Astrocyte (in vitro differentiated cells and primary cell): Measurements from ENCODE around the gene DRP2. TPM values are rescaled to one million over a fixed set of nuclear protein-coding genes. Genes with fewer than 3 reads are reported as not detected.

ENCODE experiments used
- DNase-seq: peaks from one replicate; pipeline ENCODE4 v3.0.0-alpha.2; 2010; ENCODE audit warnings: low read depth
- FAIRE-seq: peaks from 2 replicates; lab custom pipeline; 2011; peaks lifted over from hg19 to GRCh38; lab: Jason Lieb, UNC
- H2AFZ ChIP-seq: 2 replicates; pipeline ENCODE4 v1.6.0; 2012; ENCODE audit warnings: low read depth, low read length, inconsistent platforms
- H3K27ac ChIP-seq: 2 replicates; pipeline ENCODE4 v1.5.1; 2011; ENCODE audit warnings: low read depth, low read length, inconsistent platforms
- H3K27me3 ChIP-seq: 2 replicates; pipeline ENCODE4 v1.6.0; 2011; ENCODE audit warnings: low read length, inconsistent platforms; ENCODE audit not compliant: insufficient read depth
- H3K36me3 ChIP-seq: 2 replicates; pipeline ENCODE4 v1.5.1; 2011; ENCODE audit warnings: low read length, inconsistent platforms; ENCODE audit not compliant: insufficient read depth
- H3K4me1 ChIP-seq: 2 replicates; pipeline ENCODE4 v1.5.1; 2011; ENCODE audit warnings: low read length, inconsistent platforms; ENCODE audit not compliant: insufficient read depth
- H3K4me2 ChIP-seq: 2 replicates; pipeline ENCODE4 v1.6.0; 2012; ENCODE audit warnings: low read length, inconsistent platforms
- H3K4me3 ChIP-seq: 2 replicates; pipeline ENCODE4 v1.5.1; 2011; ENCODE audit warnings: low read depth, mild to moderate bottlenecking, low read length, inconsistent platforms; ENCODE audit not compliant: insufficient read depth
- H3K79me2 ChIP-seq: 2 replicates; pipeline ENCODE4 v1.6.0; 2012; ENCODE audit warnings: mild to moderate bottlenecking, low read length, inconsistent platforms; ENCODE audit not compliant: insufficient read depth
- H3K9ac ChIP-seq: 2 replicates; pipeline ENCODE4 v1.6.0; 2012; ENCODE audit warnings: mild to moderate bottlenecking, low read length, inconsistent platforms
- H3K9me3 ChIP-seq: 2 replicates; pipeline ENCODE4 v1.5.1; 2012; ENCODE audit warnings: low read depth, mild to moderate bottlenecking, low read length, inconsistent platforms; ENCODE audit not compliant: insufficient read depth
- H4K20me1 ChIP-seq: 2 replicates; pipeline ENCODE4 v1.6.0; 2012; ENCODE audit warnings: low read length, inconsistent platforms; ENCODE audit not compliant: insufficient read depth
- H3K27ac Mint-ChIP-seq: one replicate; pipeline ENCODE4 v1.8.0; 2021; ENCODE audit warnings: mild to moderate bottlenecking, mixed read lengths; ENCODE audit not compliant: unreplicated experiment
- H3K27me3 Mint-ChIP-seq: one replicate; pipeline ENCODE4 v1.8.0; 2021; ENCODE audit warnings: low read depth, mixed read lengths; ENCODE audit not compliant: unreplicated experiment
- H3K36me3 Mint-ChIP-seq: one replicate; pipeline ENCODE4 v1.8.0; 2021; ENCODE audit warnings: low read depth, mixed read lengths; ENCODE audit not compliant: unreplicated experiment
- H3K4me1 Mint-ChIP-seq: one replicate; pipeline ENCODE4 v1.8.0; 2021; ENCODE audit warnings: low read depth, mixed read lengths; ENCODE audit not compliant: unreplicated experiment
- H3K4me3 Mint-ChIP-seq: one replicate; pipeline ENCODE4 v1.8.0; 2021; ENCODE audit warnings: mild to moderate bottlenecking, moderate library complexity, mixed read lengths; ENCODE audit not compliant: unreplicated experiment
- H3K9me3 Mint-ChIP-seq: one replicate; pipeline ENCODE4 v1.8.0; 2021; ENCODE audit warnings: mild to moderate bottlenecking, mixed read lengths; ENCODE audit not compliant: unreplicated experiment
- EZH2 ChIP-seq: IDR thresholded peaks from 2 replicates; pipeline ENCODE4 v1.6.1; 2012; ENCODE audit warnings: mild to moderate bottlenecking, low read length, inconsistent platforms; ENCODE audit not compliant: insufficient read depth
- total RNA-seq: library from RNA; stranded (reverse); gene quantifications from 2 replicates; pipeline ENCODE4 v1.2.1, GENCODE V29; 2021
- TF ChIP-seq, protein P1 (sequence below): IDR thresholded peaks from 2 replicates; pipeline ENCODE4 v1.5.1; 2011; ENCODE audit warnings: low read depth, mild to moderate bottlenecking, inconsistent platforms, low read length, moderate library complexity; ENCODE audit not compliant: insufficient read depth

Gene DRP2
- total RNA-seq, 1 donor from 2014 or later = 4.2 TPM

DNA sequence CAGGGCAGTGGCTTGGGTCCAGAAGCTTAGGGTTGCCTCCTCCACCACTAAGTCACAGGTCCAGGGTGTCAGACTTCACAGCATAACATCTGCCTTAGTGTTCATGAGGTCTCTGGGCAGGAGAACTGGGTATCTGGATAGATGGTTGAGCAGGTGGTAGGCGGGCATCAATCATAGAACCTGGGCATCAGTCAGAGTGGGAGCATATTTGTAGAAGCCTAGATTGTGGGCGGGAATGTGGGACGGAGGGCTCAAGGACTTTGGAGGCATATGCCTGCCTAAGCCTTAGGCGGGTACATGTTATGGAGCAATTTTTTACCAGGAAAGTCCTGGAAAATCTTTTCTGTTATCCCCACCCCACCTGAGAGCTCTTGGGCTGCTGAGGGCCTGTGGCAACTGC, 43.0 kb downstream of the DRP2 start:
- Histone ChIP-seq H3K9ac (no peak overlapping the region), H3K27me3 (no peaks in the 10 kb centered on the region), H3K27ac (no peak overlapping the region), H2AFZ (no peak overlapping the region), H3K79me2 (no peaks in the 10 kb centered on the region), H3K4me2 (no peak overlapping the region), H3K9me3 (no peaks in the 10 kb centered on the region), H3K4me1 (peaks cover 9% of the 10 kb centered on the region), H3K4me3 (no peak overlapping the region), H4K20me1 (no peaks in the 10 kb centered on the region), H3K36me3 (peaks cover 6% of the 10 kb centered on the region)
- Mint-ChIP-seq H3K27ac (no peak overlapping the region), H3K4me3 (no peak overlapping the region), H3K4me1 (peaks cover 2% of the 10 kb centered on the region), H3K36me3 (peaks cover 2% of the 10 kb centered on the region), H3K9me3 (no peaks in the 10 kb centered on the region), H3K27me3 (no peaks in the 10 kb centered on the region)
- DNase-seq (no peak), FAIRE-seq (no peak)
- TF ChIP-seq EZH2 = no peak
- TF ChIP-seq, protein P1, sequence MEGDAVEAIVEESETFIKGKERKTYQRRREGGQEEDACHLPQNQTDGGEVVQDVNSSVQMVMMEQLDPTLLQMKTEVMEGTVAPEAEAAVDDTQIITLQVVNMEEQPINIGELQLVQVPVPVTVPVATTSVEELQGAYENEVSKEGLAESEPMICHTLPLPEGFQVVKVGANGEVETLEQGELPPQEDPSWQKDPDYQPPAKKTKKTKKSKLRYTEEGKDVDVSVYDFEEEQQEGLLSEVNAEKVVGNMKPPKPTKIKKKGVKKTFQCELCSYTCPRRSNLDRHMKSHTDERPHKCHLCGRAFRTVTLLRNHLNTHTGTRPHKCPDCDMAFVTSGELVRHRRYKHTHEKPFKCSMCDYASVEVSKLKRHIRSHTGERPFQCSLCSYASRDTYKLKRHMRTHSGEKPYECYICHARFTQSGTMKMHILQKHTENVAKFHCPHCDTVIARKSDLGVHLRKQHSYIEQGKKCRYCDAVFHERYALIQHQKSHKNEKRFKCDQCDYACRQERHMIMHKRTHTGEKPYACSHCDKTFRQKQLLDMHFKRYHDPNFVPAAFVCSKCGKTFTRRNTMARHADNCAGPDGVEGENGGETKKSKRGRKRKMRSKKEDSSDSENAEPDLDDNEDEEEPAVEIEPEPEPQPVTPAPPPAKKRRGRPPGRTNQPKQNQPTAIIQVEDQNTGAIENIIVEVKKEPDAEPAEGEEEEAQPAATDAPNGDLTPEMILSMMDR = no peak

DNA sequence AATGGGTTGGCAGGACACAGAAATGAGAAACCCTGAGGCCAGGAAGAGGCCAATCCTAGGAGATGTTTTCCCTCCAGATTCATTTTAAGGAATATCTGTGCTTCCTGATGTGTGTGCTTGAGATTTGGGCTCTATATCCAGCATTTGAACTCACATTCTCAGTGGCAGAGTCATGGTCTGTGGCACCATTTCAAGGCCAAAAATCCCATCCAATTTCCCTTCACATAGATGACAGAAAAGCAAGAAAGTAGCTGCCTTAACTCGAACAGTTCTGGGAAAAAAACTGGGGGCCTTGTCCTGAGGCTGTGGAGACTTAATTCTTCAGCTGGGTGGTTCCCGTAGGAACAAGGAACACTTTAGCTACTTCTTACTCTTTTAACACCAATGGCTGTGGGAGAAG, 44.2 kb downstream of the DRP2 start:
- H3K4me3 ChIP-seq = no peak overlapping the region
- Mint-ChIP-seq H3K4me1 (no peaks in the 10 kb centered on the region), H3K9me3 (no peaks in the 10 kb centered on the region), H3K27ac (no peak overlapping the region), H3K4me3 (no peak overlapping the region), H3K36me3 (peaks cover 2% of the 10 kb centered on the region), H3K27me3 (no peaks in the 10 kb centered on the region)
- DNase-seq (no peak), FAIRE-seq (peak; percentile 20)
- H3K4me1 ChIP-seq = peaks cover 9% of the 10 kb centered on the region
- no peak overlapping the region for H3K9ac ChIP-seq
- H2AFZ ChIP-seq = no peak overlapping the region
- no peaks in the 10 kb centered on the region for H3K9me3 ChIP-seq
- no peaks in the 10 kb centered on the region for H3K27me3 ChIP-seq
- no peak overlapping the region for H3K27ac ChIP-seq
- H3K36me3 ChIP-seq = peaks cover 6% of the 10 kb centered on the region
- no peaks in the 10 kb centered on the region for H3K79me2 ChIP-seq
- no peaks in the 10 kb centered on the region for H4K20me1 ChIP-seq
- TF ChIP-seq, protein P1 = no peak
- TF ChIP-seq EZH2 = no peak
- no peak overlapping the region for H3K4me2 ChIP-seq

DNA sequence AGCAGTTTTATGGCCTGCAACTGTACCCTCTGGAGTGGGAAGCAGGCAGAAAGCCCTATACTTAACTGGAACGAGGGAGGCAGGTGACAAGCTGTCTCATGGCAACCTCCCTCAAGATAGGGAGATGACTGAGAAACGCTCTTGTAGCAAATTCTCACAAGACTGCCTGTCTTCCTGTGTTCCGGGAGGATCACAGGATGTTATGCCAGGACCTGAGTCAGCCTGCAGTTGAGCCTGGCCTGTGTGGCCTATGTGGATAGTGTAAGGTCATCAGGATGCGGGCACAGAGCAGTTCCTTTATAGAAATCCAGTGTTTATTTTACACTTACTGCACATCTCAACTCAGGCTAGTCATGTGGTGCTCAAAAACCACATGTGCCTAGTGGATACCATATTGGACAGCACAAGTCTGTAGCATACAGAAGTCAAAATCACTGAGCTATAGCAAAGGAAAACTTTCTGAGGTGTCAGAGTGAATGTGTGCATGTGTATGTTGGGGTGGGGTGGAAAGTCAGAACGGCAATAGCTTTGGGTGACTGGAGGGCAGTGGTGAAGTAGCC, 46.4 kb downstream of the DRP2 start:
- H3K4me2 ChIP-seq = peak overlapping the region; percentile 33
- TF ChIP-seq, protein P1 = no peak
- no peak for TF ChIP-seq EZH2
- FAIRE-seq (peak; percentile 91), DNase-seq (peak; percentile 52)
- peaks cover 2% of the 10 kb centered on the region for H3K9me3 Mint-ChIP-seq
- H3K4me1 ChIP-seq = peaks cover 9% of the 10 kb centered on the region
- peaks cover 2% of the 10 kb centered on the region for H3K36me3 Mint-ChIP-seq
- H3K4me3 Mint-ChIP-seq = no peak overlapping the region
- peak overlapping the region; percentile 10 for H3K9ac ChIP-seq
- H3K9me3 ChIP-seq = no peaks in the 10 kb centered on the region
- no peaks in the 10 kb centered on the region for H3K27me3 ChIP-seq
- no peaks in the 10 kb centered on the region for H4K20me1 ChIP-seq
- no peaks in the 10 kb centered on the region for H3K36me3 ChIP-seq
- H2AFZ ChIP-seq = no peak overlapping the region
- peak overlapping the region; percentile 26 for H3K27ac ChIP-seq
- H3K27ac Mint-ChIP-seq = no peak overlapping the region
- no peak overlapping the region for H3K4me3 ChIP-seq
- H3K27me3 Mint-ChIP-seq = no peaks in the 10 kb centered on the region
- H3K79me2 ChIP-seq = no peaks in the 10 kb centered on the region
- no peaks in the 10 kb centered on the region for H3K4me1 Mint-ChIP-seq
